ENCODE results near the gene COL4A6.

DNA sequence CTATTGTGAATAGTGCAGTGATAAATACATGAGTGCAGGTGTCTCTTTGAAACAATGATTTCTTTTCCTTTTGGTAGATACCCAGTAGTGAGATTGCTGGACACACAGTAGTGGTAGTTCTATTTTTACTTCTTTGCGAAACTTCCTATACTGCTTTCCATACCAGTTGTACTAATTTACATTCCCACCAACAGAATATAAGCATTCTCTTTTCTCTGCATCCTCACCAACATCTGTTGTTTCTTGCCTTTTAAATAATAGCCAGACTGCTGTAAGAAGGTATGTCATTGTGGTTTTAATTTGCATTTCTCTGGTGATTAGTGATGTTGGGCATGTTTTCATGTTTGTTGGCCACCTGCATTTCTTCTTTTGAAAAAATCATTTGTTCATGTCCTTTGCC lies 105.9 kb downstream of the COL4A6 start:
- TF ChIP-seq CTCF (IDR thresholded peaks at IDR 0.05; ENCODE audit: poor library complexity, severe bottlenecking) (no peak), EZH2 (IDR thresholded peaks at IDR 0.05; ENCODE audit: borderline replicate concordance, insufficient read depth, low read length, poor library complexity, severe bottlenecking) (no peak), POLR2AphosphoS5 (IDR thresholded peaks at IDR 0.05) (no peak), TAF1 (IDR thresholded peaks at IDR 0.05; ENCODE audit: low read depth) (no peak), SMC3 (conservative IDR thresholded peaks at IDR 0.05; ENCODE audit: poor library complexity) (no peak)
- TF ChIP-seq, protein P1, sequence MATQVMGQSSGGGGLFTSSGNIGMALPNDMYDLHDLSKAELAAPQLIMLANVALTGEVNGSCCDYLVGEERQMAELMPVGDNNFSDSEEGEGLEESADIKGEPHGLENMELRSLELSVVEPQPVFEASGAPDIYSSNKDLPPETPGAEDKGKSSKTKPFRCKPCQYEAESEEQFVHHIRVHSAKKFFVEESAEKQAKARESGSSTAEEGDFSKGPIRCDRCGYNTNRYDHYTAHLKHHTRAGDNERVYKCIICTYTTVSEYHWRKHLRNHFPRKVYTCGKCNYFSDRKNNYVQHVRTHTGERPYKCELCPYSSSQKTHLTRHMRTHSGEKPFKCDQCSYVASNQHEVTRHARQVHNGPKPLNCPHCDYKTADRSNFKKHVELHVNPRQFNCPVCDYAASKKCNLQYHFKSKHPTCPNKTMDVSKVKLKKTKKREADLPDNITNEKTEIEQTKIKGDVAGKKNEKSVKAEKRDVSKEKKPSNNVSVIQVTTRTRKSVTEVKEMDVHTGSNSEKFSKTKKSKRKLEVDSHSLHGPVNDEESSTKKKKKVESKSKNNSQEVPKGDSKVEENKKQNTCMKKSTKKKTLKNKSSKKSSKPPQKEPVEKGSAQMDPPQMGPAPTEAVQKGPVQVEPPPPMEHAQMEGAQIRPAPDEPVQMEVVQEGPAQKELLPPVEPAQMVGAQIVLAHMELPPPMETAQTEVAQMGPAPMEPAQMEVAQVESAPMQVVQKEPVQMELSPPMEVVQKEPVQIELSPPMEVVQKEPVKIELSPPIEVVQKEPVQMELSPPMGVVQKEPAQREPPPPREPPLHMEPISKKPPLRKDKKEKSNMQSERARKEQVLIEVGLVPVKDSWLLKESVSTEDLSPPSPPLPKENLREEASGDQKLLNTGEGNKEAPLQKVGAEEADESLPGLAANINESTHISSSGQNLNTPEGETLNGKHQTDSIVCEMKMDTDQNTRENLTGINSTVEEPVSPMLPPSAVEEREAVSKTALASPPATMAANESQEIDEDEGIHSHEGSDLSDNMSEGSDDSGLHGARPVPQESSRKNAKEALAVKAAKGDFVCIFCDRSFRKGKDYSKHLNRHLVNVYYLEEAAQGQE (IDR thresholded peaks at IDR 0.05; ENCODE audit: borderline replicate concordance), result no peak

Data from neural cell (in vitro differentiated cells).